Central memory CD8-positive, alpha-beta T cell (primary cell): Measurements from ENCODE around the gene DCAF5.
"Not testable (repeated sequence)": the region's sequence is repeated elsewhere in the genome, so short reads cannot be mapped to it uniquely, and the experiment has no call there.

Experiments used
- ATAC-seq: fragments of 150-1000 bp; cut with Tn5 transposase; replicated peaks from 2 replicates; pipeline ENCODE4 v1.10.0; 2022; ENCODE audit warnings: mild to moderate bottlenecking, moderate FRiP score, moderate number of reproducible peaks; ENCODE audit not compliant: poor library complexity, severe bottlenecking; ENCODE audit errors: extremely low read depth
- DNase-seq, 2 donors: peaks; one replicate each; pipeline ENCODE4 v3.0.0; 2021; ENCODE audit warnings: low spot score in 2 of 2
- H3K27ac Mint-ChIP-seq: one replicate; pipeline ENCODE4 v1.8.0; 2022; ENCODE audit warnings: low read depth, mild to moderate bottlenecking, moderate library complexity, mixed read lengths
- H3K27me3 Mint-ChIP-seq: one replicate; pipeline ENCODE4 v1.8.0; 2022; ENCODE audit warnings: mixed read lengths
- H3K36me3 Mint-ChIP-seq: one replicate; pipeline ENCODE4 v1.8.0; 2022; ENCODE audit warnings: mild to moderate bottlenecking, moderate library complexity, mixed read lengths; ENCODE audit not compliant: insufficient read depth
- H3K4me1 Mint-ChIP-seq: one replicate; pipeline ENCODE4 v1.8.0; 2022; ENCODE audit warnings: mixed read lengths
- H3K4me3 Mint-ChIP-seq: one replicate; pipeline ENCODE4 v1.8.0; 2022; ENCODE audit warnings: mild to moderate bottlenecking, moderate library complexity, mixed read lengths
- H3K9me3 Mint-ChIP-seq: one replicate; pipeline ENCODE4 v1.8.0; 2022; ENCODE audit warnings: mixed read lengths

The DCAF5 gene

GRCh38 chr14:69073915-69074314 is 79.0 kb downstream of the DCAF5 start:
- peaks cover 42% of the 10 kb centered on the region for H3K36me3 Mint-ChIP-seq

GRCh38 chr14:69073429-69073828 is 79.5 kb downstream of the DCAF5 start:
- H3K27me3 Mint-ChIP-seq = no peaks in the 10 kb centered on the region
- DNase-seq = no peak
- H3K27ac Mint-ChIP-seq = no peak overlapping the region
- H3K36me3 Mint-ChIP-seq = peaks cover 44% of the 10 kb centered on the region
- H3K4me1 Mint-ChIP-seq = peaks cover 37% of the 10 kb centered on the region
- H3K9me3 Mint-ChIP-seq = no peaks in the 10 kb centered on the region
- no peak for ATAC-seq
- H3K4me3 Mint-ChIP-seq = no peak overlapping the region

More at GRCh38 chr14:69073915-69074314, 79.0 kb downstream of the DCAF5 start:
- H3K4me3 Mint-ChIP-seq = no peak overlapping the region
- H3K4me1 Mint-ChIP-seq = peaks cover 41% of the 10 kb centered on the region
- no peak for ATAC-seq
- peak overlapping the region; percentile 67 for H3K27ac Mint-ChIP-seq
- no peaks in the 10 kb centered on the region for H3K9me3 Mint-ChIP-seq
- H3K27me3 Mint-ChIP-seq = no peaks in the 10 kb centered on the region
- DNase-seq = no peak

- ATAC-seq (no peak), DNase-seq (no peak)
- H3K36me3 Mint-ChIP-seq = peaks cover 47% of the 10 kb centered on the region
- no peaks in the 10 kb centered on the region for H3K9me3 Mint-ChIP-seq
- H3K4me3 Mint-ChIP-seq = no peak overlapping the region
- H3K27ac Mint-ChIP-seq = no peak overlapping the region
- H3K4me1 Mint-ChIP-seq = peaks cover 28% of the 10 kb centered on the region
- H3K27me3 Mint-ChIP-seq = no peaks in the 10 kb centered on the region
Observed at GRCh38 chr14:69072584-69072983, 80.3 kb downstream of the DCAF5 start.

- Mint-ChIP-seq H3K36me3 (peaks cover 39% of the 10 kb centered on the region), H3K27me3 (no peaks in the 10 kb centered on the region), H3K9me3 (no peaks in the 10 kb centered on the region), H3K27ac (no peak overlapping the region), H3K4me3 (no peak overlapping the region), H3K4me1 (peaks cover 9% of the 10 kb centered on the region)
- no peak for DNase-seq
- no peak for ATAC-seq
Observed at GRCh38 chr14:69068744-69069421, 84.0 kb downstream of the DCAF5 start.

GRCh38 chr14:69066396-69067171 is 86.3 kb downstream of the DCAF5 start:
- DNase-seq (no peak), ATAC-seq (no peak)
- peaks cover 6% of the 10 kb centered on the region for H3K4me1 Mint-ChIP-seq
- H3K36me3 Mint-ChIP-seq = peaks cover 32% of the 10 kb centered on the region
- H3K4me3 Mint-ChIP-seq = no peak overlapping the region
- H3K27ac Mint-ChIP-seq = no peak overlapping the region
- H3K9me3 Mint-ChIP-seq = no peaks in the 10 kb centered on the region
- H3K27me3 Mint-ChIP-seq = no peaks in the 10 kb centered on the region

GRCh38 chr14:69065934-69066333 is 87.0 kb downstream of the DCAF5 start:
- not testable (repeated sequence) for DNase-seq, H3K27ac Mint-ChIP-seq, H3K9me3 Mint-ChIP-seq, ATAC-seq, H3K27me3 Mint-ChIP-seq, H3K4me1 Mint-ChIP-seq, H3K4me3 Mint-ChIP-seq
- peaks cover 34% of the 10 kb centered on the region for H3K36me3 Mint-ChIP-seq

- H3K4me1 Mint-ChIP-seq = peaks cover 11% of the 10 kb centered on the region
- H3K36me3 Mint-ChIP-seq = peaks cover 41% of the 10 kb centered on the region
- no peak for DNase-seq
- H3K27ac Mint-ChIP-seq = no peak overlapping the region
- H3K9me3 Mint-ChIP-seq = no peaks in the 10 kb centered on the region
- no peak overlapping the region for H3K4me3 Mint-ChIP-seq
- ATAC-seq = no peak
- no peaks in the 10 kb centered on the region for H3K27me3 Mint-ChIP-seq
Observed at GRCh38 chr14:69064596-69064995, 88.3 kb downstream of the DCAF5 start.

- H3K4me1 Mint-ChIP-seq = peaks cover 27% of the 10 kb centered on the region
- no peaks in the 10 kb centered on the region for H3K27me3 Mint-ChIP-seq
- no peak overlapping the region for H3K27ac Mint-ChIP-seq
- H3K36me3 Mint-ChIP-seq = peaks cover 47% of the 10 kb centered on the region
- no peak for ATAC-seq
- no peak for DNase-seq
- no peaks in the 10 kb centered on the region for H3K9me3 Mint-ChIP-seq
- no peak overlapping the region for H3K4me3 Mint-ChIP-seq
Observed at GRCh38 chr14:69059658-69060623, 93.0 kb downstream of the DCAF5 start.

- ATAC-seq = no peak
- DNase-seq = no peak
- H3K27ac Mint-ChIP-seq = peak overlapping the region; percentile 30
- H3K4me1 Mint-ChIP-seq = peaks cover 38% of the 10 kb centered on the region
- H3K27me3 Mint-ChIP-seq = no peaks in the 10 kb centered on the region
- H3K36me3 Mint-ChIP-seq = peaks cover 43% of the 10 kb centered on the region
- H3K9me3 Mint-ChIP-seq = no peaks in the 10 kb centered on the region
- H3K4me3 Mint-ChIP-seq = no peak overlapping the region
Observed at GRCh38 chr14:69055999-69056788, 96.7 kb downstream of the DCAF5 start.

- Mint-ChIP-seq H3K27me3 (no peaks in the 10 kb centered on the region), H3K27ac (no peak overlapping the region), H3K4me3 (no peak overlapping the region), H3K9me3 (no peaks in the 10 kb centered on the region), H3K36me3 (peaks cover 38% of the 10 kb centered on the region), H3K4me1 (peaks cover 38% of the 10 kb centered on the region)
- ATAC-seq (no peak), DNase-seq (no peak)
Observed at GRCh38 chr14:69055125-69055524, 97.8 kb downstream of the DCAF5 start.

GRCh38 chr14:69054030-69054429 is 98.9 kb downstream of the DCAF5 start:
- Mint-ChIP-seq H3K9me3 (no peaks in the 10 kb centered on the region), H3K4me1 (peaks cover 28% of the 10 kb centered on the region), H3K27ac (no peak overlapping the region), H3K36me3 (peaks cover 30% of the 10 kb centered on the region), H3K27me3 (no peaks in the 10 kb centered on the region), H3K4me3 (no peak overlapping the region)
- DNase-seq (no peak), ATAC-seq (no peak)

GRCh38 chr14:69052181-69052601 is 100.7 kb downstream of the DCAF5 start:
- Mint-ChIP-seq H3K27me3 (no peaks in the 10 kb centered on the region), H3K9me3 (no peaks in the 10 kb centered on the region), H3K4me1 (peaks cover 23% of the 10 kb centered on the region), H3K4me3 (no peak overlapping the region), H3K27ac (no peak overlapping the region), H3K36me3 (peaks cover 27% of the 10 kb centered on the region)
- no peak for ATAC-seq
- no peak for DNase-seq
